Dedifferentiated amniotic fluid mesenchymal stem cell (primary cell): ENCODE results near the gene IQCE.

ENCODE experiments used
- DNase-seq: peaks from one replicate; pipeline ENCODE4 v3.0.0-alpha.2; 2016; ENCODE audit errors: extremely low spot score

IQCE gene

GRCh38 chr7:2663121-2663886 is 104.5 kb downstream of the IQCE start:
- DNase-seq, result no peak

- DNase-seq, result no peak
Measured at GRCh38 chr7:2663960-2664359, 105.2 kb downstream of the IQCE start.
